IMR-90 (cell line): ENCODE measurements around the gene S100A2. TPM values are rescaled to one million over a fixed set of nuclear protein-coding genes. Genes with fewer than 3 reads are reported as not detected.

ENCODE experiments used
- ATAC-seq: fragments of 200-7000 bp; cut with Tn5 transposase; 2 replicates; pipeline ENCODE4 v1.9.1; 2020; ENCODE audit warnings: low read depth, mild to moderate bottlenecking, moderate library complexity
- BruUV-seq: library from RNA; stranded (reverse); fragments of 400-500 nt; replicated peaks from 2 replicates; lab custom pipeline; 2021; lab: Mats Ljungman, UMichigan
- CTCF ChIA-PET: fragments of 300-600 bp; formaldehyde crosslinking; extraction: SDS; loops from one replicate; lab custom pipeline; 2021; ENCODE audit warnings: antibody characterized with exemption; lab: Yijun Ruan, JAX
- POLR2A ChIA-PET: fragments of 300-600 bp; sonication (Branson Sonifier 250); formaldehyde crosslinking; loops from one replicate; lab custom pipeline; 2022; ENCODE audit warnings: antibody characterized with exemption; ENCODE audit not compliant: unreplicated experiment; lab: Charles Lee
- DNase-seq: peaks from one replicate; pipeline ENCODE4 v3.0.0; 2013
- H2AFZ ChIP-seq: replicated peaks from 2 replicates; pipeline ENCODE3; 2013; ENCODE audit warnings: low read length, mild to moderate bottlenecking; ENCODE audit not compliant: poor library complexity
- H2AK5ac ChIP-seq: 2 replicates; pipeline ENCODE4 v1.6.1; 2013; ENCODE audit warnings: low read depth, low read length, inconsistent platforms
- H2AK9ac ChIP-seq: replicated peaks from 2 replicates; pipeline ENCODE3; 2013; ENCODE audit warnings: mild to moderate bottlenecking, low read depth, low read length, moderate library complexity; ENCODE audit not compliant: poor library complexity
- H2BK120ac ChIP-seq: 2 replicates; pipeline ENCODE4 v1.6.1; 2013; ENCODE audit warnings: low read depth, low read length, inconsistent platforms
- H2BK15ac ChIP-seq: 3 replicates; pipeline ENCODE4 v1.6.1; 2013; ENCODE audit warnings: low read depth, low read length, inconsistent platforms
- H2BK20ac ChIP-seq: 2 replicates; pipeline ENCODE4 v1.6.1; 2013; ENCODE audit warnings: low read depth, mild to moderate bottlenecking, inconsistent platforms, low read length, moderate library complexity
- H2BK5ac ChIP-seq: 2 replicates; pipeline ENCODE4 v1.6.1; 2013; ENCODE audit warnings: mild to moderate bottlenecking, low read depth, low read length, inconsistent platforms; ENCODE audit not compliant: poor library complexity, severe bottlenecking
- H3K14ac ChIP-seq: replicated peaks from 2 replicates; pipeline ENCODE4 v1.6.1; 2013; ENCODE audit warnings: low read depth, low read length, inconsistent platforms
- H3K18ac ChIP-seq: 2 replicates; pipeline ENCODE4 v1.6.1; 2013; ENCODE audit warnings: low read depth, low read length, control low read depth
- H3K23ac ChIP-seq: 2 replicates; pipeline ENCODE4 v1.6.1; 2013; ENCODE audit warnings: low read depth, low read length, inconsistent platforms
- H3K27ac ChIP-seq: 2 replicates; pipeline ENCODE4 v1.5.1; 2013; ENCODE audit warnings: mild to moderate bottlenecking, control low read depth, low read length; ENCODE audit not compliant: insufficient read depth
- H3K27me3 ChIP-seq: 2 replicates; pipeline ENCODE4 v1.6.1; 2013; ENCODE audit warnings: low read length; ENCODE audit not compliant: control insufficient read depth, insufficient read depth
- H3K36me3 ChIP-seq: 2 replicates; pipeline ENCODE4 v1.6.1; 2013; ENCODE audit warnings: low read length, mixed read lengths; ENCODE audit not compliant: control insufficient read depth, insufficient read depth
- H3K4ac ChIP-seq: 2 replicates; pipeline ENCODE4 v1.6.1; 2013; ENCODE audit warnings: low read depth, low read length, inconsistent platforms
- H3K4me1 ChIP-seq: 2 replicates; pipeline ENCODE4 v1.6.1; 2013; ENCODE audit warnings: low read length, mixed read lengths; ENCODE audit not compliant: control insufficient read depth, insufficient read depth
- H3K4me2 ChIP-seq: 2 replicates; pipeline ENCODE4 v1.6.1; 2013; ENCODE audit warnings: low read depth, mild to moderate bottlenecking, control low read depth, low read length, moderate library complexity
- H3K4me3 ChIP-seq: 2 replicates; pipeline ENCODE4 v1.5.1; 2013; ENCODE audit warnings: low read depth, mild to moderate bottlenecking, control low read depth, low read length, moderate library complexity; ENCODE audit not compliant: insufficient read depth
- H3K56ac ChIP-seq: 2 replicates; pipeline ENCODE4 v1.6.1; 2013; ENCODE audit warnings: low read length, inconsistent platforms; ENCODE audit not compliant: insufficient read depth; ENCODE audit errors: extremely low read depth
- H3K79me1 ChIP-seq, 2 experiments: 2 replicates each; pipeline ENCODE4 v1.6.1; 2013; ENCODE audit warnings: low read length in 2 of 2, inconsistent platforms in 1 of 2, low read depth in 1 of 2
- H3K9ac ChIP-seq: 2 replicates; pipeline ENCODE4 v1.6.1; 2013; ENCODE audit warnings: low read depth, low read length, control low read depth
- H3K9me1 ChIP-seq: 2 replicates; pipeline ENCODE4 v1.6.1; 2013; ENCODE audit warnings: low read length, inconsistent platforms; ENCODE audit not compliant: insufficient read depth
- H3K9me3 ChIP-seq: 2 replicates; pipeline ENCODE4 v1.6.1; 2013; ENCODE audit warnings: low read length; ENCODE audit not compliant: control insufficient read depth, insufficient read depth
- H4K20me1 ChIP-seq: 2 replicates; pipeline ENCODE4 v1.6.1; 2013; ENCODE audit warnings: low read length, inconsistent platforms; ENCODE audit not compliant: insufficient read depth
- H4K5ac ChIP-seq: 2 replicates; pipeline ENCODE4 v1.6.1; 2013; ENCODE audit warnings: mild to moderate bottlenecking, low read depth, low read length, control low read depth
- H4K8ac ChIP-seq, 2 experiments: 2 replicates each; pipeline ENCODE4 v1.6.1; 2013; ENCODE audit warnings: low read depth in 2 of 2, low read length in 2 of 2, control low read depth in 1 of 2, inconsistent platforms in 1 of 2
- H4K91ac ChIP-seq: 2 replicates; pipeline ENCODE4 v1.6.1; 2013; ENCODE audit warnings: low read depth, low read length, inconsistent platforms; ENCODE audit not compliant: insufficient read depth
- BHLHE40 ChIP-seq: fragments of 150-350 bp; IDR thresholded peaks from 2 replicates; pipeline ENCODE4 v1.6.1; 2016; ENCODE audit warnings: mild to moderate bottlenecking, low read depth, low read length
- CHD1 ChIP-seq: IDR thresholded peaks from 2 replicates; pipeline ENCODE4 v1.6.1; 2012; ENCODE audit warnings: low read depth, low read length, improper control_type of control experiment
- ELK1 ChIP-seq: fragments of 150-350 bp; IDR thresholded peaks from 2 replicates; pipeline ENCODE4 v1.6.1; 2016; ENCODE audit warnings: low read depth, mild to moderate bottlenecking, low read length, moderate library complexity, borderline replicate concordance
- FOS ChIP-seq: fragments of 150-350 bp; IDR thresholded peaks from 2 replicates; pipeline ENCODE4 v1.6.1; 2016; ENCODE audit warnings: low read depth, low read length
- MAZ ChIP-seq: IDR thresholded peaks from 2 replicates; pipeline ENCODE4 v1.6.1; 2012; ENCODE audit warnings: low read depth, mild to moderate bottlenecking, low read length, improper control_type of control experiment, moderate library complexity, borderline replicate concordance
- MXI1 ChIP-seq: IDR thresholded peaks from 2 replicates; pipeline ENCODE4 v1.6.1; 2012; ENCODE audit warnings: low read depth, mild to moderate bottlenecking, low read length, moderate library complexity, borderline replicate concordance
- NFE2L2 ChIP-seq: fragments of 150-350 bp; IDR thresholded peaks from 2 replicates; pipeline ENCODE4 v1.6.1; 2016; ENCODE audit warnings: low read depth, mild to moderate bottlenecking, low read length
- POLR2A ChIP-seq: IDR thresholded peaks from 2 replicates; pipeline ENCODE4 v1.6.1; 2012; ENCODE audit warnings: mild to moderate bottlenecking, low read depth, low read length
- RAD21 ChIP-seq: IDR thresholded peaks from 2 replicates; pipeline ENCODE4 v1.6.1; 2012; ENCODE audit warnings: low read length, improper control_type of control experiment
- RCOR1 ChIP-seq: IDR thresholded peaks from 2 replicates; pipeline ENCODE4 v1.6.1; 2012; ENCODE audit warnings: mild to moderate bottlenecking, low read length, improper control_type of control experiment; ENCODE audit not compliant: insufficient replicate concordance
- RFX5 ChIP-seq: IDR thresholded peaks from 2 replicates; pipeline ENCODE4 v1.8.0; 2012; ENCODE audit warnings: low read depth, mild to moderate bottlenecking, low read length, moderate library complexity
- SMC3 ChIP-seq: fragments of 150-350 bp; IDR thresholded peaks from 2 replicates; pipeline ENCODE4 v1.6.1; 2016; ENCODE audit warnings: low read depth, mild to moderate bottlenecking, antibody characterized with exemption, low read length, moderate library complexity
- USF2 ChIP-seq: fragments of 150-350 bp; IDR thresholded peaks from 2 replicates; pipeline ENCODE4 v1.6.1; 2017; ENCODE audit warnings: mild to moderate bottlenecking, antibody characterized with exemption, low read length, low read depth
- WGBS, 2 experiments: methylation state at CpG; one replicate each; pipeline versions ENCODE4 v1.1.5 to v1.1.7; 2013; ENCODE audit warnings: missing lambda C conversion rate in 2 of 2; ENCODE audit not compliant: insufficient read length in 1 of 2; ENCODE audit errors: extremely low coverage in 2 of 2; 5-methylcytosine and 5-hydroxymethylcytosine counted together
- dilution Hi-C: fragments of 300-500 bp; cut with HindIII; formaldehyde crosslinking; loops from one replicate; pipeline ENCODE4 v1.14.3; 2018; ENCODE audit warnings: low sequenced_read_pairs; ENCODE audit not compliant: unreplicated experiment
- in situ Hi-C: fragments of 300-500 bp; cut with MboI; formaldehyde crosslinking; loops from 3 replicates; pipeline ENCODE4 v1.14.3; 2019; ENCODE audit warnings: low sequenced_read_pairs, inconsistent platforms, mixed read lengths
- intact Hi-C: fragments of 100-400 bp; cut with micrococcal nuclease; formaldehyde crosslinking; loops from 2 replicates; pipeline ENCODE4 v1.10.0; 2022
- polyA plus RNA-seq, 3 experiments: library from polyadenylated mRNA; depleted of rRNA; stranded (reverse); fragments of >200 nt; gene quantifications; 2 replicates each; pipeline ENCODE4 v1.2.3, GENCODE V29; 2012; ENCODE audit warnings: low replicate concordance in 1 of 3
- total RNA-seq: library from RNA; depleted of rRNA; stranded (reverse); fragments of >200 nt; gene quantifications from 2 replicates; pipeline ENCODE4 v1.2.3, GENCODE V29; 2012
- TF ChIP-seq, protein P1 (sequence below): conservative IDR thresholded peaks from 2 replicates; pipeline ENCODE4 v1.5.1; 2012; ENCODE audit warnings: mild to moderate bottlenecking, low read depth, low read length, improper control_type of control experiment

Gene S100A2
- total and polyA plus RNA-seq, 2 of the 4 experiments (the other 2 are of a cell fraction), result 3.6 to 7.9 TPM

DNA sequence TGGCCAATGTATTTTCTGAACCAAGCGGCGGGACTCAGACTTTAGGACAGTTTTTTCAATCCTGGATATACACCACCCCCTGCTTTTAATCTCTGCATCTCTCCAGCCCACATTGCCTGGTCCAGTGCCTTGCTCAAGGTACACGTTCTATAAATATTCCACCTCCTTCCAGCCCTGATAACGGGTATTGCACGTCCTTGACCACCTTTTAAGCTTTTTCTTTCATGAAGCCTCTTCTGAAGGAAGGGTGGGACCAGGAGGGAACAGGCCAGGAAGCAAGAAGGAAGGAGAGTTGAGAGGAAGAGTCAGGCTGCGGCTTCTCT lies 43.9 kb upstream of the S100A2 start:
- Histone ChIP-seq H4K91ac (peak overlapping the region; percentile 72), H3K14ac (0 out of 2 replicates have a peak overlapping the region, but pooled peaks have one; percentile 20), H2AK5ac (peak overlapping the region; percentile 85; the same call in 1 of the 2 replicates), H3K36me3 (peaks cover 22% of the 10 kb centered on the region), H2BK15ac (peak overlapping the region; percentile 19; the same call in 1 of the 3 replicates), H3K9ac (no peak overlapping the region), H3K4me2 (peak overlapping the region; percentile 92; the same call in 1 of the 2 replicates), H4K8ac (peak overlapping the region; percentile 26 to 83), H3K27ac (peak overlapping the region; percentile 85), H2AK9ac (peak overlapping the region; percentile 34), H3K4me1 (peaks cover 42% of the 10 kb centered on the region), H3K18ac (no peak overlapping the region; the same call in 1 of the 2 replicates), H3K9me1 (peaks cover 17% of the 10 kb centered on the region), H3K79me1 (peaks cover 15 to 66% of the 10 kb centered on the region in 2 experiments), H2BK120ac (peak overlapping the region; percentile 72), H2BK5ac (peak overlapping the region; percentile 91), H3K4ac (peak overlapping the region; percentile 92), H3K9me3 (no peaks in the 10 kb centered on the region), H4K20me1 (peaks cover 11% of the 10 kb centered on the region; the same call in 1 of the 2 replicates), H2BK20ac (peak overlapping the region; percentile 13; the same call in 1 of the 2 replicates), H3K56ac (peak overlapping the region; percentile 74; the same call in 1 of the 2 replicates), H3K4me3 (no peak overlapping the region), H3K23ac (peak overlapping the region; percentile 54; the same call in 1 of the 2 replicates), H4K5ac (no peak overlapping the region; the same call in none of the 2 replicates), H2AFZ (peak overlapping the region; percentile 78), H3K27me3 (no peaks in the 10 kb centered on the region)
- TF ChIP-seq USF2 (no peak), ELK1 (no peak), RFX5 (no peak), CHD1 (no peak), RCOR1 (no peak), FOS (no peak), BHLHE40 (no peak), POLR2A (no peak), NFE2L2 (no peak), MAZ (no peak), SMC3 (no peak), RAD21 (no peak), MXI1 (no peak)
- TF ChIP-seq, protein P1, sequence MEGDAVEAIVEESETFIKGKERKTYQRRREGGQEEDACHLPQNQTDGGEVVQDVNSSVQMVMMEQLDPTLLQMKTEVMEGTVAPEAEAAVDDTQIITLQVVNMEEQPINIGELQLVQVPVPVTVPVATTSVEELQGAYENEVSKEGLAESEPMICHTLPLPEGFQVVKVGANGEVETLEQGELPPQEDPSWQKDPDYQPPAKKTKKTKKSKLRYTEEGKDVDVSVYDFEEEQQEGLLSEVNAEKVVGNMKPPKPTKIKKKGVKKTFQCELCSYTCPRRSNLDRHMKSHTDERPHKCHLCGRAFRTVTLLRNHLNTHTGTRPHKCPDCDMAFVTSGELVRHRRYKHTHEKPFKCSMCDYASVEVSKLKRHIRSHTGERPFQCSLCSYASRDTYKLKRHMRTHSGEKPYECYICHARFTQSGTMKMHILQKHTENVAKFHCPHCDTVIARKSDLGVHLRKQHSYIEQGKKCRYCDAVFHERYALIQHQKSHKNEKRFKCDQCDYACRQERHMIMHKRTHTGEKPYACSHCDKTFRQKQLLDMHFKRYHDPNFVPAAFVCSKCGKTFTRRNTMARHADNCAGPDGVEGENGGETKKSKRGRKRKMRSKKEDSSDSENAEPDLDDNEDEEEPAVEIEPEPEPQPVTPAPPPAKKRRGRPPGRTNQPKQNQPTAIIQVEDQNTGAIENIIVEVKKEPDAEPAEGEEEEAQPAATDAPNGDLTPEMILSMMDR, result no peak
- no TSS peak for BruUV-seq
- DNase-seq (no peak), ATAC-seq (no peak)
- intact Hi-C loops, result no loop called here
- in situ Hi-C loops, result no loop called here
- ChIA-PET CTCF (interaction anchor here (1.2 kb wide), 1 partner anchor 98 kb away, joined by 3 read pairs; no protein-coding TSS in a partner anchor), POLR2A (no interaction called here)
- WGBS, 2 experiments, result 85% methylated on average over 2 of the region's 6 CpGs; no CpG with 5 or more reads in 1 of the 2 experiments
- dilution Hi-C loops, result no loop called here
